Stimulated activated memory B cell treated with anti-CD40 and anti-IgM and Interleukin-4, amounts not matched to agents 10 μg/mL and 1 μg/mL and 100 μg/mL, for 72 hours (primary cell): ENCODE measurements around the gene ASB9.
"Not testable (repeated sequence)": the region's sequence is repeated elsewhere in the genome, so short reads cannot be mapped to it uniquely, and the experiment has no call there.

Experiments
- ATAC-seq: fragments of 150-1000 bp; cut with Tn5 transposase; 2 replicates; pipeline ENCODE4 v1.10.0; 2021
- H3K27ac Mint-ChIP-seq: one replicate; pipeline ENCODE4 v1.8.0; 2022; ENCODE audit warnings: mild to moderate bottlenecking, mixed read lengths
- H3K27me3 Mint-ChIP-seq: one replicate; pipeline ENCODE4 v1.8.0; 2022; ENCODE audit warnings: mixed read lengths
- H3K36me3 Mint-ChIP-seq: one replicate; pipeline ENCODE4 v1.8.0; 2022; ENCODE audit warnings: mixed read lengths
- H3K4me1 Mint-ChIP-seq: one replicate; pipeline ENCODE4 v1.8.0; 2022; ENCODE audit warnings: mixed read lengths
- H3K4me3 Mint-ChIP-seq: one replicate; pipeline ENCODE4 v1.8.0; 2022; ENCODE audit warnings: mild to moderate bottlenecking, moderate library complexity, mixed read lengths
- H3K9me3 Mint-ChIP-seq: one replicate; pipeline ENCODE4 v1.8.0; 2022; ENCODE audit warnings: mixed read lengths

Gene ASB9

GRCh38 chrX:15269618-15270521 is at the start of gene ASB9:
Gene ASB9 (minus strand): TSS chrX:15270083. CDS start chrX:15269874, 209 bp downstream.
- no peaks in the 10 kb centered on the region for H3K36me3 Mint-ChIP-seq
- no peaks in the 10 kb centered on the region for H3K27me3 Mint-ChIP-seq
- peaks cover 6% of the 10 kb centered on the region for H3K4me1 Mint-ChIP-seq
- H3K4me3 Mint-ChIP-seq, result no peak within 1 kb of the TSS
- no peaks in the 10 kb centered on the region for H3K9me3 Mint-ChIP-seq
- H3K27ac Mint-ChIP-seq, result no peak within 1 kb of the TSS
- ATAC-seq, result no peak

- no peak overlapping the region for H3K4me3 Mint-ChIP-seq
- ATAC-seq, result no peak
- no peaks in the 10 kb centered on the region for H3K4me1 Mint-ChIP-seq
- no peaks in the 10 kb centered on the region for H3K9me3 Mint-ChIP-seq
- H3K27ac Mint-ChIP-seq, result no peak overlapping the region
- H3K27me3 Mint-ChIP-seq, result no peaks in the 10 kb centered on the region
- peaks cover 6% of the 10 kb centered on the region for H3K36me3 Mint-ChIP-seq
These were observed 49.2 kb upstream of the ASB9 start for GRCh38 chrX:15319075-15319474.

- H3K4me1 Mint-ChIP-seq, result no peaks in the 10 kb centered on the region
- ATAC-seq, result no peak
- no peaks in the 10 kb centered on the region for H3K9me3 Mint-ChIP-seq
- H3K27me3 Mint-ChIP-seq, result no peaks in the 10 kb centered on the region
- H3K27ac Mint-ChIP-seq, result no peak within 1 kb of the TSS
- H3K36me3 Mint-ChIP-seq, result peaks cover 6% of the 10 kb centered on the region
- H3K4me3 Mint-ChIP-seq, result no peak within 1 kb of the TSS
These were observed 45.6 kb upstream of the ASB9 start, which contains the start of gene ASB11 for GRCh38 chrX:15315509-15315908. Gene ASB11 (minus strand): TSS chrX:15315640. CDS start chrX:15315605, 35 bp downstream.

GRCh38 chrX:15314472-15314871 is 44.6 kb upstream of the ASB9 start:
- Mint-ChIP-seq H3K9me3 (no peaks in the 10 kb centered on the region), H3K27ac (no peak overlapping the region), H3K4me3 (no peak overlapping the region), H3K36me3 (peaks cover 6% of the 10 kb centered on the region), H3K4me1 (no peaks in the 10 kb centered on the region), H3K27me3 (no peaks in the 10 kb centered on the region)
- no peak for ATAC-seq

GRCh38 chrX:15311119-15311518 is 41.2 kb upstream of the ASB9 start:
- ATAC-seq, result no peak
- H3K9me3 Mint-ChIP-seq, result no peaks in the 10 kb centered on the region
- no peaks in the 10 kb centered on the region for H3K4me1 Mint-ChIP-seq
- no peaks in the 10 kb centered on the region for H3K27me3 Mint-ChIP-seq
- no peak overlapping the region for H3K27ac Mint-ChIP-seq
- no peak overlapping the region for H3K4me3 Mint-ChIP-seq
- H3K36me3 Mint-ChIP-seq, result no peaks in the 10 kb centered on the region

- H3K9me3 Mint-ChIP-seq, result no peaks in the 10 kb centered on the region
- H3K4me3 Mint-ChIP-seq, result no peak overlapping the region
- H3K27me3 Mint-ChIP-seq, result no peaks in the 10 kb centered on the region
- H3K27ac Mint-ChIP-seq, result no peak overlapping the region
- no peaks in the 10 kb centered on the region for H3K4me1 Mint-ChIP-seq
- H3K36me3 Mint-ChIP-seq, result no peaks in the 10 kb centered on the region
- no peak for ATAC-seq
These were observed 40.2 kb upstream of the ASB9 start for GRCh38 chrX:15310117-15310516.

GRCh38 chrX:15305899-15306298 is 36.0 kb upstream of the ASB9 start:
- not testable (repeated sequence) for H3K27me3 Mint-ChIP-seq, H3K4me1 Mint-ChIP-seq, H3K36me3 Mint-ChIP-seq, H3K9me3 Mint-ChIP-seq, H3K27ac Mint-ChIP-seq, ATAC-seq, H3K4me3 Mint-ChIP-seq

GRCh38 chrX:15301924-15302323 is 32.0 kb upstream of the ASB9 start:
- no peaks in the 10 kb centered on the region for H3K4me1 Mint-ChIP-seq
- no peaks in the 10 kb centered on the region for H3K36me3 Mint-ChIP-seq
- no peak overlapping the region for H3K27ac Mint-ChIP-seq
- H3K27me3 Mint-ChIP-seq, result no peaks in the 10 kb centered on the region
- no peak overlapping the region for H3K4me3 Mint-ChIP-seq
- H3K9me3 Mint-ChIP-seq, result no peaks in the 10 kb centered on the region
- ATAC-seq, result no peak

- H3K9me3 Mint-ChIP-seq, result no peaks in the 10 kb centered on the region
- H3K4me3 Mint-ChIP-seq, result no peak overlapping the region
- H3K4me1 Mint-ChIP-seq, result no peaks in the 10 kb centered on the region
- H3K27ac Mint-ChIP-seq, result no peak overlapping the region
- no peak for ATAC-seq
- H3K27me3 Mint-ChIP-seq, result no peaks in the 10 kb centered on the region
- H3K36me3 Mint-ChIP-seq, result no peaks in the 10 kb centered on the region
These were observed 30.3 kb upstream of the ASB9 start for GRCh38 chrX:15299941-15300851.

- ATAC-seq, result no peak
- H3K27ac Mint-ChIP-seq, result no peak overlapping the region
- H3K36me3 Mint-ChIP-seq, result no peaks in the 10 kb centered on the region
- H3K9me3 Mint-ChIP-seq, result no peaks in the 10 kb centered on the region
- H3K27me3 Mint-ChIP-seq, result no peaks in the 10 kb centered on the region
- no peak overlapping the region for H3K4me3 Mint-ChIP-seq
- no peaks in the 10 kb centered on the region for H3K4me1 Mint-ChIP-seq
These were observed 28.9 kb upstream of the ASB9 start for GRCh38 chrX:15298780-15299179.

GRCh38 chrX:15298201-15298600 is 28.3 kb upstream of the ASB9 start:
- Mint-ChIP-seq H3K27me3 (no peaks in the 10 kb centered on the region), H3K9me3 (no peaks in the 10 kb centered on the region), H3K4me3 (no peak overlapping the region), H3K36me3 (no peaks in the 10 kb centered on the region), H3K27ac (no peak overlapping the region), H3K4me1 (no peaks in the 10 kb centered on the region)
- no peak for ATAC-seq

GRCh38 chrX:15293451-15293850 is 23.6 kb upstream of the ASB9 start:
- ATAC-seq, result no peak
- Mint-ChIP-seq H3K9me3 (no peaks in the 10 kb centered on the region), H3K4me1 (no peaks in the 10 kb centered on the region)

GRCh38 chrX:15292861-15293260 is 23.0 kb upstream of the ASB9 start:
- no peak for ATAC-seq
- no peaks in the 10 kb centered on the region for H3K27me3 Mint-ChIP-seq
- no peaks in the 10 kb centered on the region for H3K4me1 Mint-ChIP-seq
- H3K36me3 Mint-ChIP-seq, result no peaks in the 10 kb centered on the region
- no peak overlapping the region for H3K4me3 Mint-ChIP-seq
- H3K9me3 Mint-ChIP-seq, result no peaks in the 10 kb centered on the region
- H3K27ac Mint-ChIP-seq, result no peak overlapping the region

More at GRCh38 chrX:15293451-15293850, 23.6 kb upstream of the ASB9 start:
- Mint-ChIP-seq H3K36me3 (no peaks in the 10 kb centered on the region), H3K27ac (no peak overlapping the region), H3K4me3 (no peak overlapping the region), H3K27me3 (no peaks in the 10 kb centered on the region)

- Mint-ChIP-seq H3K4me1 (no peaks in the 10 kb centered on the region), H3K27ac (no peak overlapping the region), H3K9me3 (no peaks in the 10 kb centered on the region), H3K27me3 (peaks cover 8% of the 10 kb centered on the region), H3K36me3 (no peaks in the 10 kb centered on the region), H3K4me3 (no peak overlapping the region)
- no peak for ATAC-seq
These were observed 7.7 kb upstream of the ASB9 start for GRCh38 chrX:15277604-15278003.

- H3K4me3 Mint-ChIP-seq, result no peak overlapping the region
- peaks cover under 1% of the 10 kb centered on the region for H3K4me1 Mint-ChIP-seq
- ATAC-seq, result no peak
- H3K27me3 Mint-ChIP-seq, result no peaks in the 10 kb centered on the region
- H3K36me3 Mint-ChIP-seq, result no peaks in the 10 kb centered on the region
- no peak overlapping the region for H3K27ac Mint-ChIP-seq
- H3K9me3 Mint-ChIP-seq, result no peaks in the 10 kb centered on the region
These were observed 5.1 kb upstream of the ASB9 start for GRCh38 chrX:15274946-15275345.
